ENCODE measurements around the gene NPC1L1.
A peak's percentile ranks its signal among the peaks of the same experiment; 100 is the strongest.

The NPC1L1 gene

GRCh38 chr7:44574287-44574872 is 33.2 kb upstream of the NPC1L1 start:
- peaks cover 8% of the 10 kb centered on the region; the same call in 1 of the 2 replicates for H3F3A ChIP-seq (ENCODE audit: insufficient read depth)

DNA sequence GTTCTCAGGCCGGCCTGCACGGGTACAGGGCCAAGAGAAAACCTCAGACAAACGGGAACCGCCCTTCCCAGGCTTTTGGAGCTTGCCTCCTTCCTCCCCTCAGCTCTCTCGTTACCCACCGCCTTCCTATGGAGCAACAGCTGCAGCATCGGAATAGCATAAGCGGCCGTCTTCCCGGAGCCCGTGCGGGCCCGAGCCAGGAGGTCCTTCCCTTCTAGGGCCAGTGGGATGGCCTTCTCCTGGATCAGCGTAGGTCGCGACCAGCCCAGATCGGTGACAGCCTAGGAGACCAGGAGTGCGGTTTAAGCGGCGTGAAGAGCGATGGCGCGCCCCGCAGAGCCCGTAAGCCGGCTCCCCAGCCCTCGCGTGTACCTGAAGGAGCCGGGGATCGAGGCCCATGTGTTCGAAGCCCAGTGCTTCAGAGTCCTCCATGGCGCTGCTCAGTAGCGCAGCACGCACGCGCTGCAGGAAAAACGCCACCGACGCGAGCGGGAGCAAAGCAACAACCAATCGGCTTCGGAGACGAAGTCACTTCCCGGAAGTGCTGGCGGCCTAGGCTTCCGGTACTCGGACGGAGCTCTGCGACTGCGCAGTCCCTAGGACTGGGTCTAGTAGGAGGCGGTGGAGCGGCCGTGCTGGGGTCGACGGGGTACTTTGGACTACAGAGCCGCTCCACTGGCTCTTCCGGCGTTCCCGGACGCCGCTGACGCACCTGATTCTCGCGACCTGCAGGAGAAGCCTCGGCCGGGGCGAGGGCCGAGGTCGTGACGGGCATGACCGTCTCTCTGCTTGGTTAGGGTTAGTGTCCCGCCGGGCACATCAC is 32.5 kb upstream of the NPC1L1 start, which contains the start of gene DDX56:
Gene DDX56, minus strand, starts transcription at position 445 of the 823 bp plus-strand sequence. Its CDS starts 13 bp downstream, at position 432.
- Histone ChIP-seq H3K27ac (ENCODE audit: low read depth, low read length) (peak within 1 kb of the TSS; percentile 34), H3K4me2 (ENCODE audit: low read depth, low read length, poor library complexity, severe bottlenecking) (peak within 1 kb of the TSS; percentile 73), H3F3A (ENCODE audit: insufficient read depth) (peaks cover 4% of the 10 kb centered on the region; the same call in 1 of the 2 replicates), H3K9me3 (ENCODE audit: insufficient read depth, low read length) (no peaks in the 10 kb centered on the region), H3K4me3 (ENCODE audit: insufficient read depth, low read length, poor library complexity, severe bottlenecking) (peak within 1 kb of the TSS; percentile 77), H4K20me1 (ENCODE audit: low read depth, low read length) (no peaks in the 10 kb centered on the region), H3K9me2 (replicated peaks; ENCODE audit: insufficient read depth, low read length) (no peaks in the 10 kb centered on the region), H3K27me3 (ENCODE audit: low read length) (no peaks in the 10 kb centered on the region), H3K79me2 (ENCODE audit: insufficient read depth, low read length) (peaks cover 40% of the 10 kb centered on the region), H3K36me3 (ENCODE audit: low read length) (peaks cover 17% of the 10 kb centered on the region), H2AFZ (ENCODE audit: low read depth, low read length, severe bottlenecking) (peak within 1 kb of the TSS; percentile 34), H3K9ac (ENCODE audit: low read length) (peak within 1 kb of the TSS; percentile 76)
- no peak for TF ChIP-seq EZH2phosphoT487 (conservative IDR thresholded peaks at IDR 0.05; ENCODE audit: low read length)
- TF ChIP-seq, protein P1, sequence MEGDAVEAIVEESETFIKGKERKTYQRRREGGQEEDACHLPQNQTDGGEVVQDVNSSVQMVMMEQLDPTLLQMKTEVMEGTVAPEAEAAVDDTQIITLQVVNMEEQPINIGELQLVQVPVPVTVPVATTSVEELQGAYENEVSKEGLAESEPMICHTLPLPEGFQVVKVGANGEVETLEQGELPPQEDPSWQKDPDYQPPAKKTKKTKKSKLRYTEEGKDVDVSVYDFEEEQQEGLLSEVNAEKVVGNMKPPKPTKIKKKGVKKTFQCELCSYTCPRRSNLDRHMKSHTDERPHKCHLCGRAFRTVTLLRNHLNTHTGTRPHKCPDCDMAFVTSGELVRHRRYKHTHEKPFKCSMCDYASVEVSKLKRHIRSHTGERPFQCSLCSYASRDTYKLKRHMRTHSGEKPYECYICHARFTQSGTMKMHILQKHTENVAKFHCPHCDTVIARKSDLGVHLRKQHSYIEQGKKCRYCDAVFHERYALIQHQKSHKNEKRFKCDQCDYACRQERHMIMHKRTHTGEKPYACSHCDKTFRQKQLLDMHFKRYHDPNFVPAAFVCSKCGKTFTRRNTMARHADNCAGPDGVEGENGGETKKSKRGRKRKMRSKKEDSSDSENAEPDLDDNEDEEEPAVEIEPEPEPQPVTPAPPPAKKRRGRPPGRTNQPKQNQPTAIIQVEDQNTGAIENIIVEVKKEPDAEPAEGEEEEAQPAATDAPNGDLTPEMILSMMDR (IDR thresholded peaks at IDR 0.05; ENCODE audit: insufficient read depth, low read length, poor library complexity, severe bottlenecking): no peak

More at GRCh38 chr7:44574287-44574872, 33.2 kb upstream of the NPC1L1 start:
- no peaks in the 10 kb centered on the region for H3K27me3 ChIP-seq (ENCODE audit: low read length)
- peak overlapping the region; percentile 77 for H3K4me3 ChIP-seq (ENCODE audit: insufficient read depth, low read length, poor library complexity, severe bottlenecking)
- H4K20me1 ChIP-seq (ENCODE audit: low read depth, low read length): no peaks in the 10 kb centered on the region
- peaks cover 40% of the 10 kb centered on the region for H3K79me2 ChIP-seq (ENCODE audit: insufficient read depth, low read length)
- peak overlapping the region; percentile 34 for H2AFZ ChIP-seq (ENCODE audit: low read depth, low read length, severe bottlenecking)
- H3K9ac ChIP-seq (ENCODE audit: low read length): peak overlapping the region; percentile 76
- H3K36me3 ChIP-seq (ENCODE audit: low read length): peaks cover 21% of the 10 kb centered on the region
- H3K9me2 ChIP-seq (replicated peaks; ENCODE audit: insufficient read depth, low read length): no peaks in the 10 kb centered on the region
- TF ChIP-seq, protein P1 (IDR thresholded peaks at IDR 0.05; ENCODE audit: insufficient read depth, low read length, poor library complexity, severe bottlenecking): no peak
- no peak for TF ChIP-seq EZH2phosphoT487 (conservative IDR thresholded peaks at IDR 0.05; ENCODE audit: low read length)
- H3K27ac ChIP-seq (ENCODE audit: low read depth, low read length): no peak overlapping the region
- H3K9me3 ChIP-seq (ENCODE audit: insufficient read depth, low read length): no peaks in the 10 kb centered on the region
- peak overlapping the region; percentile 73 for H3K4me2 ChIP-seq (ENCODE audit: low read depth, low read length, poor library complexity, severe bottlenecking)

GRCh38 chr7:44572771-44573170 is 31.6 kb upstream of the NPC1L1 start:
- peak overlapping the region; percentile 77 for H3K4me3 ChIP-seq (ENCODE audit: insufficient read depth, low read length, poor library complexity, severe bottlenecking)
- H2AFZ ChIP-seq (ENCODE audit: low read depth, low read length, severe bottlenecking): no peak overlapping the region
- H3K9me2 ChIP-seq (replicated peaks; ENCODE audit: insufficient read depth, low read length): no peaks in the 10 kb centered on the region
- no peak overlapping the region for H3K27ac ChIP-seq (ENCODE audit: low read depth, low read length)
- H3K4me2 ChIP-seq (ENCODE audit: low read depth, low read length, poor library complexity, severe bottlenecking): peak overlapping the region; percentile 73
- H3K9me3 ChIP-seq (ENCODE audit: insufficient read depth, low read length): no peaks in the 10 kb centered on the region
- H3K36me3 ChIP-seq (ENCODE audit: low read length): peaks cover 21% of the 10 kb centered on the region
- H3F3A ChIP-seq (ENCODE audit: insufficient read depth): peaks cover 4% of the 10 kb centered on the region; the same call in 1 of the 2 replicates
- TF ChIP-seq, protein P1 (IDR thresholded peaks at IDR 0.05; ENCODE audit: insufficient read depth, low read length, poor library complexity, severe bottlenecking): no peak
- TF ChIP-seq EZH2phosphoT487 (conservative IDR thresholded peaks at IDR 0.05; ENCODE audit: low read length): no peak
- no peaks in the 10 kb centered on the region for H3K27me3 ChIP-seq (ENCODE audit: low read length)
- peak overlapping the region; percentile 76 for H3K9ac ChIP-seq (ENCODE audit: low read length)
- no peaks in the 10 kb centered on the region for H4K20me1 ChIP-seq (ENCODE audit: low read depth, low read length)
- peaks cover 40% of the 10 kb centered on the region for H3K79me2 ChIP-seq (ENCODE audit: insufficient read depth, low read length)

Data from SU-DHL-6 (cell line).